GM19351 (cell line): ENCODE results near the gene NEB.

ENCODE experiments used
- ATAC-seq: cut with Tn5 transposase; IDR thresholded peaks from one replicate; pipeline ENCODE4 v1.9.1; 2021; ENCODE audit warnings: mild to moderate bottlenecking, moderate library complexity; ENCODE audit not compliant: unreplicated experiment

NEB gene, protein sequence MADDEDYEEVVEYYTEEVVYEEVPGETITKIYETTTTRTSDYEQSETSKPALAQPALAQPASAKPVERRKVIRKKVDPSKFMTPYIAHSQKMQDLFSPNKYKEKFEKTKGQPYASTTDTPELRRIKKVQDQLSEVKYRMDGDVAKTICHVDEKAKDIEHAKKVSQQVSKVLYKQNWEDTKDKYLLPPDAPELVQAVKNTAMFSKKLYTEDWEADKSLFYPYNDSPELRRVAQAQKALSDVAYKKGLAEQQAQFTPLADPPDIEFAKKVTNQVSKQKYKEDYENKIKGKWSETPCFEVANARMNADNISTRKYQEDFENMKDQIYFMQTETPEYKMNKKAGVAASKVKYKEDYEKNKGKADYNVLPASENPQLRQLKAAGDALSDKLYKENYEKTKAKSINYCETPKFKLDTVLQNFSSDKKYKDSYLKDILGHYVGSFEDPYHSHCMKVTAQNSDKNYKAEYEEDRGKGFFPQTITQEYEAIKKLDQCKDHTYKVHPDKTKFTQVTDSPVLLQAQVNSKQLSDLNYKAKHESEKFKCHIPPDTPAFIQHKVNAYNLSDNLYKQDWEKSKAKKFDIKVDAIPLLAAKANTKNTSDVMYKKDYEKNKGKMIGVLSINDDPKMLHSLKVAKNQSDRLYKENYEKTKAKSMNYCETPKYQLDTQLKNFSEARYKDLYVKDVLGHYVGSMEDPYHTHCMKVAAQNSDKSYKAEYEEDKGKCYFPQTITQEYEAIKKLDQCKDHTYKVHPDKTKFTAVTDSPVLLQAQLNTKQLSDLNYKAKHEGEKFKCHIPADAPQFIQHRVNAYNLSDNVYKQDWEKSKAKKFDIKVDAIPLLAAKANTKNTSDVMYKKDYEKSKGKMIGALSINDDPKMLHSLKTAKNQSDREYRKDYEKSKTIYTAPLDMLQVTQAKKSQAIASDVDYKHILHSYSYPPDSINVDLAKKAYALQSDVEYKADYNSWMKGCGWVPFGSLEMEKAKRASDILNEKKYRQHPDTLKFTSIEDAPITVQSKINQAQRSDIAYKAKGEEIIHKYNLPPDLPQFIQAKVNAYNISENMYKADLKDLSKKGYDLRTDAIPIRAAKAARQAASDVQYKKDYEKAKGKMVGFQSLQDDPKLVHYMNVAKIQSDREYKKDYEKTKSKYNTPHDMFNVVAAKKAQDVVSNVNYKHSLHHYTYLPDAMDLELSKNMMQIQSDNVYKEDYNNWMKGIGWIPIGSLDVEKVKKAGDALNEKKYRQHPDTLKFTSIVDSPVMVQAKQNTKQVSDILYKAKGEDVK (N-terminal part only)

DNA sequence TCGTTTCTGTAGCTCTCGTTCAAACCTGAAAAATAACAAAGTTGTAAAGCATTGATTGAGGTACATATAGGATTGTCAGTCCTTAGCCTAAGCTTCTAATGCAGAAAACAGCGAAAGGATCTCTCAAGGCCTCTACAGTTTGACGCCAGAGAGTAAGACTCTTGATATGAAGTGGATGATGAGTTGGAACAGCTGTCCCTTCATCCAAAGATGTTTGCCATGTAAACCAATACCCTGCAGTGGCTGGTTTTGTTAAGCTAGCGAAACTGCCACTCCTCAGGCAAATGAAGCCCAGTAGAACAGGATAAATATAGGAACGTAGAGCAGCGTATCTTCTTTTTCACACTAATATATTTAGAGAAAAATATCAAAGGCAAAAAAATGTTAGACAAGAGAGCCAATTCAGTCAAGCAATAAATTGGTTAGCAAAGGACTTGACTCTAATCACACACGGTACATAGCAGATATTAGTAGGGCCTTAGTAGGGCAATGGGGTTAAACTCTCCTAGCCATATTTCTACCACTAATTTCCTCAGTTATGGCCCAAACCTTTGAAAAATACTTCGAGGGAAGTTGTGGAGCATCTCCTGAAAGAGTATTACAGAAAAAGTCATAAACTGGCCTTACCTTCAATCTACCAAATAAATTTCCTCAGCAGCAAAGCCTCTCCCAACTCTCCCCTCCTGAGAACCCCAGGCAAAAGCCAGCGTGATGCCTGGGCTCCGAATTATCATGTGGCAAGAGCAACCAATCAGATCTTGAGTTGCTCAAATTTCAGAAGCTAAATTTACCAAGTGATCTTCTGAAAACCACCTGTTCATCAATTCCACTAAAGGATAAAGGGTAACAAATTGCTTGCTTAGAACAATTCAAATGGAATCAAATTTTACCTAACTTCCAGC, at the start of gene NEB:
TSS of gene NEB (minus strand) at position 706 of the 902 bp plus-strand sequence. CDS start 1,320 bp downstream, outside the sequence.
- ATAC-seq = no peak

DNA sequence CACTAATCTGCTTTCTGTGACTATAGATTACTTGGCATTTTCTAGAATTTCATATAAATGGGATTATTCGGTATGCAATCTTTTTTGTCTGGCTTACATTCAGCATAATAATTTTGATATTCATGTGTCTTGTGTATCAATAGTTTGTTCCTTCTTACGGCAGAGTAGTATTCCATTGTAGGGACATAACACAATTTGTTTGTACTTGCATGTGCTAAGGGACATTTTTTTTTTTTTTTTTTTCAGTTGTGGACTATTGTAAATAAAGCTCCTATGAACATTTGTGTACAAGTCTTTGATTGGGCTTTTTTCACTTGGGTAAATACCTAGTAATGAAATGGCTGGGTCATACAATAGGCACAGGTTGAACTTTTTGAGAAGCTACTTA, 48.9 kb upstream of the NEB start:
- no peak for ATAC-seq

DNA sequence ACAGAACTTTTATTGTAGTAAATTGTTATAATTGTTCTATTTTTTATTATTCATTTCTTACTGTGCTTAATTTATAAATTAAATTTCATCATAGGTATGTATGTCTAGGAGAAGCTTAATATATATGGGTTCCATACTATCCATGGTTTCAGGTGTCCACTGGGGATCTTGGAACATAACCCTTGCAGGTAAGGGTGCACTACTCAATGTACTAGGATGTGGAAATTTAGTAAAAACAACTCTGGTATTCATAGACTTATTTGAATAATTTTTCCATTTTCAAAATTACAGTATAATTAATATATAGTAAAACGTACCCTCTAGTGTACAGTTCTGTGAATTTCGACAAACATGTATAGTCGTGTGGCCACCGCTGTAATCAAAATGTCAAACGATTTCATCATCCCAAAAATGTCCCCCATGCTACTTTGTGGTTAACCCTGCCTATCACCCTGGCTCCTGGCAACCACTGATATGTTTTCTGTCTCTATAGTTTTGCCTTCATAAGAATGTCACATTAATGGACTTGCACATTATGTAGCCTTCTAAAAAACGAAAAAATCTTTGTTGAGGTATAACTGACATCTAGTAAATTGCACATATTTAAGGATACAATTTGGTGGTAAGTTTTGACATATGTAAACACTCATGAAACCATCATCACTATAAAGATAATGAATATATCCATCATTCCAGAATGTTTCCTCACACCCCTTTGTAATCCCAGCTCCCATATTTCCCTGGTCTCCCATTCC, 48.3 kb upstream of the NEB start:
- ATAC-seq = no peak

DNA sequence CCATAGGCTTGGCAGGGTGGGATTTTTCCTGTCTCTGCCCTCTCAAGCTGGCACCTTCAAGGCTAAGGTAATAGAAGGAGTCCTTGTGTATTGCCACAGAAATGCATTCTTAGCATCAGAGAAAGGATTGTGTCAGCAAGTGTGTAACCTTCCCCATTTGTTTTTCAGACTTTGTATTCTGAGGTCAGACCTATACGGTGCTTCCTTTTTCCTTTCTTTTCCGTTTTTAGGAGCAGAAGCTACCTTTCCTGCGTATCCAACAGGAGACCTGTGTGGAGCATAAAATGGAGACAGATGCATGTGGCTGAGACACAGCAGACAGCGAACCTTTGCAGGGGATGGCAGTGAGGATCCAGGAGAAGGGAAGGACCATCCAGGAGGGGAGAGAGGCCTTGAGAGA, 47.4 kb upstream of the NEB start:
- no peak for ATAC-seq

DNA sequence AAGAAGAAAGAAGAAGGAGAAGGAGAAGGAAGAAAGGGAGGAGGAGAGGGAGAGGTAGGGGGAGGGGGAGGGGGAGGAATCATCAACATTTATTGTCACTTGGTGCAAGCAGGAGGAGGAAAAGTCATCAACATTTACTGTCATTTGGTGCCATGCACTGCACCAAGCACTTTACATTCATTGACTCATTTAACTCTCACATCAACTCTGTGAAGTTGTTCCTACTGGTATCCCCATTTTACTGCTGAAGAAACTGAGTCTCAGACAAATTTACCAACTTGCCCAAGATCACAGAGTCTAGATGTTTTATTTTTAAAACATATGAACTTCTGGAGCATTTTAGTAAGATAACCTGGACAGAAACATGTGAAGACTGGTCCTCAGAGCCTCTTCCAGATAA, 46.7 kb upstream of the NEB start:
- no peak for ATAC-seq

DNA sequence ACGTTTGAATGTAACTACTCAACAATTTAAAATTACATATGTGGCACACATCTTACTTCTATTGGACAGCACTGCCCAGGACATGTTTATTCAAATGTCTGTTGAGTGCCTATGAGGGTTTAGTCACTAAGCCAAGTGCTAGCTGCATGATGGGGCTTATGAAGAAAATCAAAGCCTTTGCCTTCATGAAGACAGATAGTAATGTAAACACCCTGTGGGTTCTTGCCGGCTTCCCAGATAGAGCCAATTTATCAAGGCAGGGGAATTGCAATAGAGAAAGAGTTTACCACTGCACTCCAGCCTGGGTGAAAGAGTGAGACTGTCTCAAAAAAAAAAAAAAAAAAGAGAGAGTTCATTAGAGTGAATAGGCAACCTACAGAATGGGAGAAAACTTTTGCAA, 43.7 kb upstream of the NEB start:
- ATAC-seq = no peak

DNA sequence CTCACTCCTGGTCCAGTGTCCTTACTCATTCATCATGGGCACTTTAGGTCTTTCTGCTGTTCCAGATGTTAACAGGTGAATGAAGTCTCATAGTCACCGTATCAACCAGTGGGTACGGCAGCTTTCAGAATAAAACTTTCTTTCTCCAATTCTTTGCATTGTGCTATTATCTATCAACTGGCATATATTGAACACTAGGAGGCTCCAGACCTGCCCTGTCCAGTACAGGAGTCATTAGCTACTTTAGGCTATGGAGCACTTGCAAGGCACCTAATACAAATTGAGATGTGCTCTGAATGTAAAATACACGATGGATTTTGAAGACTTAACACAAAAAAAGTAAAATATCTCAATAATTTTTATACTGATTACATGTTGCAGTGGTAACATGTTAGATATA, 43.2 kb upstream of the NEB start:
- ATAC-seq = no peak

DNA sequence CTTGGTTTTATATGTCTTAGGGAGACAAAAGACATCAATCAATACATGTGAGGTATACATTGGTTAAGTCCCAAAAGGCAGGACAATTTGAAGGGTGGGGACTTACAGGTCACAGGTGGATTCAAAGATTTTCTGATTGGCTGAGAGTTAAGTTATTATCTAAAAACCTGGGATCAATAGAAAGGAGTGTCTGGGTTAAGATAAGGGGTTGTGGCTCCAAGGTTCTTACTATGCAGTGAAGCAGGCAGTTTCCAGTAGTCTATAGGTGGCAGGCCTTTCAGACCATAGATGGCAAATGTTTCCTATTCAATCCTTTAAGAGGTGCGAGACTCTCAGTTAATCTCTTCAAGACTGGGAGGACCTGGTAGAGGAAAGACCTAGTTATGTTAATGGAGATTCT, 42.1 kb upstream of the NEB start:
- ATAC-seq = no peak

DNA sequence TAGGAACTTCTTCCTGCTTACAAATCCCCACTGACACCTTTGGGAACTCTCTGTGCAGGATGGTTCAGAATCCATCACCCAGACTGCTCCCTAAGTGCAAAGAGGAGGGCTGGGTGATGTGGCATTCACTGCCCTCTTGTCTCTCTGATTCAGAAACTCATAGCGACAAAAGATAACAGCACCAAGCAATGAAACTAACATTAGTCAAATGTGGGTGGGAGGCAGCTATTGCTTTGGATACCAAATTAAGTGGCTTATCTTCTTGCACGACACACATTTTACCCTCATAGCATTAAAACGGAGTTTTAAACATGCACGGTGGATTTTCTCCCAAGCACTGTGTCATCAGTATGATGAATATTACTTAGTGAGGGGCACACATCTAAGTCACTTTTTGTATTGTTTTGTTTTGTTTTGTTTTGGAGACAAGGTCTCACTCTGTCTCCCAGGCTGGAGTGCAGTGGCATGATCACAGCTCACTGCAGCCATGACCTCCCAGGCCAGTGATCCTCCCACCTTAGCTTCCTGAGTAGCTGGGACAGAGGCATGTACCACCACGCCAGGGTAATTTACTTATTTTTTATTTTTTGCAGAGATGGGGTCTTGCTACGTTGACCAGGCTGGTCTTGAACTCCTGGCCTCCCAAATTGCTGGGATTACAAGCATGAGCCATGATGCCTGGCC, 40.9 kb upstream of the NEB start:
- ATAC-seq = no peak

DNA sequence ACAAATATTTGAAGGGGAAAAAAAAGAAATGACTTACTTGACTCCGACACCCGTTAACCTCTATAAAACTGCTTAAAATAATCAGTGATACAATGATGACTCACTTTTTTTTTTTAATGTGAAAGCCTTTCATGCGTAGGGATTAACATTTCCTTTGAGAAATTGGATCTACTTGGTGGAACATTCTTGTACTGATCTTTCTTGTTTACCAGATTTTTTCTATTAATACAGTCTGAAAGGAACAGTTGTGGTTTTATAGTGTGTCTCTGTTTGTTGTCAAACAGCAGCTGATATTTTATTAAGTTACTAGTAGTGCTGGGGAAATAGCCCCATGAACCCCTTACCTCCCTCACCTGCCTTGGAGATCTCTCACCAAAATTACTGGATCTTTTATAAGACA, 40.2 kb upstream of the NEB start:
- no peak for ATAC-seq

DNA sequence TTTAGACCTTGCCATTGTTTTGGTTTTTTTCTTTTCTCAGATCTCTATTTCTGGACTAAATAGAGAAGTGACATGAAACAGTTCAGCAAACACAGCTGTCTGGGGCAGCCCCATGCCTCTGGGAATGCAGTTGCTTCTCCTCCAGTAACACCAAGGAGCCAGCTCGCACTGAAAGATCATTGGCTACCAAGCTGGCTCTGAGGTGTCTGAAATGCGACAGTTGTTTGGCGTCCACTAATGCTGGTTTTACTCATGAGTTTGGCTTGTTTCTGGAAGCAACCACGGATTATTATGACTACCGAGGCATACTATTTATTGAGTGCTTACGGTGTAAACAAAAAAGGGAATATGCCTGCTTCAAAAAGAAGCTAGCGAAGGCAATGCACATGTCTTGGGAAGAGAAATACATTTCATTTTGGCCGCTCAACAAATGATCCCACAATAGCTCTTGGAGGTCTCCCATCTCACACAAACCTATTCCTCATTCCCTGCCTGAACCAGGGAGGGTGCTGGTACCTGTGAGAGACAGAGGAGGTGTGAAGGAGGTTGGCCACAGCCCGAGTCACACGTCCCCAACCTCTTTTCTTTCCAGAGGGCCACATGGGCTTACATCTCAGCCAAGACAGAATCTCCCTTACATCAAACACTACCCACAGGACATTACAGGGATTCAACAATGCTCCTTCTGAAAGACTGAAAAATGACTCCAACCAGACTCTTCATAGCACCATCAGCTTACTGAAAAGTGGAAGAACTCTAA, 37.5 kb upstream of the NEB start:
- ATAC-seq = peak; percentile 91

DNA sequence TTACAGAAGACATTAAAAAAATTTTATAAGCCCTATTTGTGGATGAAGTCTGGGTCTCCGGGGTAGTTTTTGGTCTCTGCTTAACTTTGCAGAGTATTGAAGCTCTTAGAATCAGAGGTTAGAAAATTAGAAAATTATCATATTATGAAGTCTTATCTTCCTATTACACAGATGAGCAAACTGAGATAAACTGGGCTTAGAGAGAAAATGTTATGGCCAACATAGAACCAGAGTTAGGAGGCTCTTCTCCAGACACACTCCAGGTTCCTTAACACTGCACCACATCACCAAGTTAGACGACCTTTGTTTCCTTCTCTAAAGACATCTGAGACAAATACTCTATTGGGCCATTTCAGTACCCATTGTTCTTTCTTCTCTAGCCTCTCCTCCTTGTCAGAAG, 36.7 kb upstream of the NEB start:
- ATAC-seq = peak; percentile 29

DNA sequence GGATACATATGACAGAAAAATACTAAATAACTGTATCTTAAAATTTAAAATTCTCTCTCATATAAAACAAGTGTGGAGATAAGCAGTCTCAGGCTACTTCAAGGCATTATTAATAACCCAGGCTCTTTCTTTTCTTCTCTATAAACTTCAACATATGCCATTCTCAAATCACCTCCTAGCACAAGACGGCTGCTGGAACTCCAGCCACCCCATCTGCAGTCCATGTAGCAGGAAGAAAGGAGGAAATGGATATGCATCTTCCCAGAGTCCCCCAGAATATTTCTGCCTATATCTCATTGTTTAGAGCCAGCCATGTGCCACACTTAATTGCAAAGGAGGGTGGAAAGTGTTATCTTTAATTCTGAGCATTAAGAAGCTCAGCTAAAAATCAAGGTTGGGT, 35.3 kb upstream of the NEB start:
- no peak for ATAC-seq

DNA sequence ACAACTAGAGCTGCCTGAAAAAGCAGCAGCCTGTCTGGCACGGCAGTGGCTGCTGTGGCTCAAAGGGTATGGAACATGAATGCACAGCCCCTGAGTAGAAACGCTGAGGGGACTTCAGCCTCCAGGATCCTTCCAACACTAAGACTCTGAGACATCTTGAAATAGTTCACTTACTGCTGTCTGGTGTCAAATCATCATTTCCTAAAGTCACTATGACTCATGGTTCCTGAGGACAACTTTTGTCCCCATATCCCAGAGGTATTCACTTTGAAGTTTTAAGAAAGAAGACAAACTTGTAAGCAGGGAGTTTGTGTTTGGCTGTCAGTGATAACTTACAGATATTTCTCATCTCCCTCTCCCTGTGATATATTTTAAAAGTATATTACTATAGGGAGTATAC, 33.3 kb upstream of the NEB start:
- ATAC-seq = no peak

DNA sequence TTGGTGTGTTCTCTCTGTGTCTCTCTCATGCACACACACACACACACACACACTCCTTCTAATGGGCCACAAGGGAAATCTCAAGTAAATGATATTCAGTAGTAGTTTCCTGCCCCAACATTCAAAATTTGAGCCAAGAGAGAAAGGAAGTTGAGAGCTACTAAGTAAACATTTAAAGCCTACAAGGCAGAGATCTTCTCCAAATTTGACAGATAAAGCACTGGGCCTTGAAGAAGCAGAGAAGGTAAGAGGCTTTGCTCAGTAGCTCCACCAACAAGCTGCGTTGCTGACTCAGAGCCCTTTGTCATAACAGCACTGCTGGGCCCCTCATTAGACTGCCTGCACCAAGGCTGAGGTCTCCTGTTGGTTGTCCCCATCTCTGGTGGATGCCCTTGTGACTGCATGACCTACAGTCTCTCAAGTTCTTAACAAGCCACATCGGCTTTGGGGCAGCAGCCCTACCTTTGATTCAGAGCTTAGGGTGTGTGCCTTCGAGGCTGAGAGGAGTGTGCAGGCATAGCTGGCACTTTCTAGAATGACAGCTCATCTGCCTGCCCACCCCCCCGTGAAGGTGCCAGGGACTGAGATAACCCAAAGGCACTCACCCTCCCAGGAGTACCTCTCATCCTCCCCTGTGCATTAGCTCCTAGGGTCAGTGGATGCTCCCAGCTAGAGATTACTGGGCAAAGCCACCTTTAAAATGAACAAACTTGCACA, 32.3 kb upstream of the NEB start:
- ATAC-seq = peak; percentile 45

DNA sequence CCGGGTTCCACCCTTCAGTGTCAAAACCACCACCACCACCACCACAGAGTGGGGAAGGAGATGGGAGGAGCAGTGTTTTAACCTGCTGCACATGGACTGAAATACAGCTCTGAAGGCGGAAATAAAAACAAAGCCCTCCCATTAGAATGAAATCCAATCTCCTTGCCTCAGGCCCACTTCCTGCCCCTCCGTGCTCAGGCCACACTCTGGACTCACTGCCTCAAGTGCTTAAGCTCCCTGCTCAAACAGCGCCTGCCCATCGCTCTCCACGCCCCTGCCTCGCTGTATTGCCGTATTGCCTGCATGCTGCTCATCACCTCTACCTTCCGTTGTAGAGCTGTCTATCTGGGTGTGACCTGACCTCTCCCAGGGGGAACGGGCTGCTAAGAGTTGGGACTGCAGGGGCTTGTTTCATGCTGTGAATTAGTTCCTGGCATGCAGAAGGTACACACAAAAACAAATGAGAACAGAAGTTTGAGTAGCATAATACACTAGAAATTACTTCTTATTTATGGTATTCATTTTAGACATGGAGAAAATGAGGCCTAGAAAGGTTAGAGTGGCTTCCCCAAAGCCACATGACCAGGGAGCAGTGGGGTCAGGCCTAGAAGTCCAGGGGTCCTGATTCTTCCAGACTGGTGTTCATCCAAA, 31.6 kb upstream of the NEB start:
- ATAC-seq = peak; percentile 46

DNA sequence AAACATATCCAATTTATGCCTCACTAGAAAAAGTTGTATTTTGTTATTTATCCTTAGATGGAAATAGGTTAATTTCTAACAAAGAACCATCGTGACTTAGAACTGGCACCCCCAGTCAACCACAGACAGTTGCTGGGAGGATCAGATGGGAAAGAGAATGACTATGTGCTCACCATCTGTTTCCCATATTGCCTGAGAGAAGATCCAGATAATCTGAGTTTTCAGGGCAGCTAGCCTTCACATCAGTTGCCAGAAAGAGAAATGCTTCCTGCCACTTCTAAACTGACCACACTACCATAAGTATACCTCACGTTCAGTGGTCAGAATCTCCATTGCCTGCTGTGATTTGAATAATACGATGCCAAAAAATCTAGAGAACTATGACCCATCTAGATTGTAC, 28.4 kb upstream of the NEB start:
- no peak for ATAC-seq
